ENCODE data around the gene HSD17B8.
A peak's percentile ranks its signal among the peaks of the same experiment; 100 is the strongest.

The HSD17B8 gene

GRCh38 chr6:33171880-33172687, 32.4 kb upstream of the HSD17B8 start:
- Histone ChIP-seq H3K9me3 (ENCODE audit: low read length) (no peaks in the 10 kb centered on the region), H3K4me1 (ENCODE audit: insufficient read depth, low read length, severe bottlenecking) (no peaks in the 10 kb centered on the region), H3K4me3 (ENCODE audit: low read depth, low read length, poor library complexity, severe bottlenecking) (no peak overlapping the region), H3K9me2 (ENCODE audit: low read depth, low read length) (no peaks in the 10 kb centered on the region), H3K79me2 (ENCODE audit: insufficient read depth, low read length) (no peaks in the 10 kb centered on the region), H4K20me1 (ENCODE audit: insufficient read depth, low read length) (no peaks in the 10 kb centered on the region), H3K27ac (ENCODE audit: low read depth, low read length, poor library complexity, severe bottlenecking) (no peak overlapping the region), H3K4me2 (ENCODE audit: low read length) (no peak overlapping the region), H3K9ac (ENCODE audit: low read length) (no peak overlapping the region), H3F3A (ENCODE audit: insufficient read depth, low read length) (no peaks in the 10 kb centered on the region), H2AFZ (ENCODE audit: low read length) (no peak overlapping the region), H3K36me3 (ENCODE audit: insufficient read depth, low read length) (no peaks in the 10 kb centered on the region), H3K27me3 (ENCODE audit: insufficient read depth, low read length) (0 out of 2 replicates have a peak, but pooled peaks cover 7% of the 10 kb centered on the region)
- TF ChIP-seq EZH2 (IDR thresholded peaks at IDR 0.05; ENCODE audit: borderline replicate concordance, low read length) = no peak
- TF ChIP-seq, protein P1, sequence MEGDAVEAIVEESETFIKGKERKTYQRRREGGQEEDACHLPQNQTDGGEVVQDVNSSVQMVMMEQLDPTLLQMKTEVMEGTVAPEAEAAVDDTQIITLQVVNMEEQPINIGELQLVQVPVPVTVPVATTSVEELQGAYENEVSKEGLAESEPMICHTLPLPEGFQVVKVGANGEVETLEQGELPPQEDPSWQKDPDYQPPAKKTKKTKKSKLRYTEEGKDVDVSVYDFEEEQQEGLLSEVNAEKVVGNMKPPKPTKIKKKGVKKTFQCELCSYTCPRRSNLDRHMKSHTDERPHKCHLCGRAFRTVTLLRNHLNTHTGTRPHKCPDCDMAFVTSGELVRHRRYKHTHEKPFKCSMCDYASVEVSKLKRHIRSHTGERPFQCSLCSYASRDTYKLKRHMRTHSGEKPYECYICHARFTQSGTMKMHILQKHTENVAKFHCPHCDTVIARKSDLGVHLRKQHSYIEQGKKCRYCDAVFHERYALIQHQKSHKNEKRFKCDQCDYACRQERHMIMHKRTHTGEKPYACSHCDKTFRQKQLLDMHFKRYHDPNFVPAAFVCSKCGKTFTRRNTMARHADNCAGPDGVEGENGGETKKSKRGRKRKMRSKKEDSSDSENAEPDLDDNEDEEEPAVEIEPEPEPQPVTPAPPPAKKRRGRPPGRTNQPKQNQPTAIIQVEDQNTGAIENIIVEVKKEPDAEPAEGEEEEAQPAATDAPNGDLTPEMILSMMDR (IDR thresholded peaks at IDR 0.05; ENCODE audit: low read length) = no peak

GRCh38 chr6:33172688-33173534, 31.5 kb upstream of the HSD17B8 start:
- no peak overlapping the region for H3K9ac ChIP-seq (ENCODE audit: low read length)
- H3K27me3 ChIP-seq (ENCODE audit: insufficient read depth, low read length) = 0 out of 2 replicates have a peak, but pooled peaks cover 7% of the 10 kb centered on the region
- no peak overlapping the region for H2AFZ ChIP-seq (ENCODE audit: low read length)
- H3K4me3 ChIP-seq (ENCODE audit: low read depth, low read length, poor library complexity, severe bottlenecking) = no peak overlapping the region
- H3F3A ChIP-seq (ENCODE audit: insufficient read depth, low read length) = no peaks in the 10 kb centered on the region
- no peaks in the 10 kb centered on the region for H3K9me2 ChIP-seq (ENCODE audit: low read depth, low read length)
- no peak for TF ChIP-seq EZH2 (IDR thresholded peaks at IDR 0.05; ENCODE audit: borderline replicate concordance, low read length)
- TF ChIP-seq, protein P1 (IDR thresholded peaks at IDR 0.05; ENCODE audit: low read length) = peak; percentile 54
- no peak overlapping the region for H3K27ac ChIP-seq (ENCODE audit: low read depth, low read length, poor library complexity, severe bottlenecking)
- no peaks in the 10 kb centered on the region for H3K36me3 ChIP-seq (ENCODE audit: insufficient read depth, low read length)
- H3K4me2 ChIP-seq (ENCODE audit: low read length) = no peak overlapping the region
- H3K4me1 ChIP-seq (ENCODE audit: insufficient read depth, low read length, severe bottlenecking) = no peaks in the 10 kb centered on the region
- no peaks in the 10 kb centered on the region for H3K79me2 ChIP-seq (ENCODE audit: insufficient read depth, low read length)
- H4K20me1 ChIP-seq (ENCODE audit: insufficient read depth, low read length) = no peaks in the 10 kb centered on the region
- no peaks in the 10 kb centered on the region for H3K9me3 ChIP-seq (ENCODE audit: low read length)

- Histone ChIP-seq H2AFZ (ENCODE audit: low read length) (no peak overlapping the region), H3K9me2 (ENCODE audit: low read depth, low read length) (no peaks in the 10 kb centered on the region), H3K79me2 (ENCODE audit: insufficient read depth, low read length) (no peaks in the 10 kb centered on the region), H3K4me1 (ENCODE audit: insufficient read depth, low read length, severe bottlenecking) (no peaks in the 10 kb centered on the region), H3K9me3 (ENCODE audit: low read length) (no peaks in the 10 kb centered on the region), H3K4me2 (ENCODE audit: low read length) (no peak overlapping the region), H3K27ac (ENCODE audit: low read depth, low read length, poor library complexity, severe bottlenecking) (no peak overlapping the region), H3K36me3 (ENCODE audit: insufficient read depth, low read length) (no peaks in the 10 kb centered on the region), H3F3A (ENCODE audit: insufficient read depth, low read length) (no peaks in the 10 kb centered on the region), H3K27me3 (ENCODE audit: insufficient read depth, low read length) (0 out of 2 replicates have a peak, but pooled peaks cover 7% of the 10 kb centered on the region), H4K20me1 (ENCODE audit: insufficient read depth, low read length) (no peaks in the 10 kb centered on the region), H3K4me3 (ENCODE audit: low read depth, low read length, poor library complexity, severe bottlenecking) (no peak overlapping the region), H3K9ac (ENCODE audit: low read length) (no peak overlapping the region)
- TF ChIP-seq EZH2 (IDR thresholded peaks at IDR 0.05; ENCODE audit: borderline replicate concordance, low read length) = no peak
- TF ChIP-seq, protein P1 (IDR thresholded peaks at IDR 0.05; ENCODE audit: low read length) = no peak
These were observed 30.8 kb upstream of the HSD17B8 start for GRCh38 chr6:33173535-33174180.

All from OCI-LY1 (cell line).